T-helper 2 cell treated with Interferon-gamma antibody and Interleukin-4, amounts not matched to agents 5 μg/mL and 100 μg/mL, for 36 hours (primary cell): Measurements from ENCODE around the gene RRM1.
"Not testable (repeated sequence)": the region's sequence is repeated elsewhere in the genome, so short reads cannot be mapped to it uniquely, and the experiment has no call there.

Experiments used
- DNase-seq: peaks from one replicate; pipeline ENCODE4 v3.0.0; 2021; ENCODE audit warnings: low spot score
- H3K27ac Mint-ChIP-seq: one replicate; pipeline ENCODE4 v1.8.0; 2021; ENCODE audit warnings: mild to moderate bottlenecking, mixed read lengths
- H3K27me3 Mint-ChIP-seq: one replicate; pipeline ENCODE4 v1.8.0; 2021; ENCODE audit warnings: low read depth, mixed read lengths
- H3K36me3 Mint-ChIP-seq: one replicate; pipeline ENCODE4 v1.8.0; 2021; ENCODE audit warnings: low read depth, mixed read lengths
- H3K4me1 Mint-ChIP-seq: one replicate; pipeline ENCODE4 v1.8.0; 2021; ENCODE audit warnings: low read depth, mixed read lengths
- H3K4me3 Mint-ChIP-seq: one replicate; pipeline ENCODE4 v1.8.0; 2022; ENCODE audit warnings: mild to moderate bottlenecking, moderate library complexity, mixed read lengths
- H3K9me3 Mint-ChIP-seq: one replicate; pipeline ENCODE4 v1.8.0; 2021; ENCODE audit warnings: mixed read lengths

RRM1 gene

GRCh38 chr11:4130219-4130618 lies 35.6 kb downstream of the RRM1 start:
- peaks cover 71% of the 10 kb centered on the region for H3K36me3 Mint-ChIP-seq
- not testable (repeated sequence) for H3K4me3 Mint-ChIP-seq, H3K9me3 Mint-ChIP-seq, H3K4me1 Mint-ChIP-seq, H3K27me3 Mint-ChIP-seq, H3K27ac Mint-ChIP-seq, DNase-seq

- Mint-ChIP-seq H3K9me3 (peaks cover 9% of the 10 kb centered on the region), H3K4me1 (peaks cover 3% of the 10 kb centered on the region), H3K36me3 (peaks cover 65% of the 10 kb centered on the region), H3K27ac (no peak overlapping the region), H3K27me3 (no peaks in the 10 kb centered on the region), H3K4me3 (no peak overlapping the region)
- no peak for DNase-seq
Observed at GRCh38 chr11:4134806-4135205, 40.2 kb downstream of the RRM1 start.

- Mint-ChIP-seq H3K27ac (no peak overlapping the region), H3K9me3 (peaks cover 22% of the 10 kb centered on the region), H3K36me3 (peaks cover 76% of the 10 kb centered on the region), H3K4me3 (no peak overlapping the region), H3K27me3 (no peaks in the 10 kb centered on the region), H3K4me1 (peaks cover 3% of the 10 kb centered on the region)
- no peak for DNase-seq
Observed at GRCh38 chr11:4138497-4138896, 43.9 kb downstream of the RRM1 start.

- DNase-seq: no peak
- H3K27me3 Mint-ChIP-seq: no peaks in the 10 kb centered on the region
Observed at GRCh38 chr11:4140067-4140636, 45.6 kb downstream of the RRM1 start.

GRCh38 chr11:4146070-4146771 lies 51.6 kb downstream of the RRM1 start:
- DNase-seq: no peak
- Mint-ChIP-seq H3K27me3 (no peaks in the 10 kb centered on the region), H3K4me1 (peaks cover 9% of the 10 kb centered on the region), H3K9me3 (peaks cover under 1% of the 10 kb centered on the region), H3K36me3 (peaks cover 25% of the 10 kb centered on the region), H3K4me3 (peak overlapping the region; percentile 42), H3K27ac (peak overlapping the region; percentile 52)

More at GRCh38 chr11:4140067-4140636, 45.6 kb downstream of the RRM1 start:
- Mint-ChIP-seq H3K4me1 (no peaks in the 10 kb centered on the region), H3K27ac (no peak overlapping the region), H3K9me3 (peaks cover 22% of the 10 kb centered on the region), H3K36me3 (peaks cover 66% of the 10 kb centered on the region), H3K4me3 (no peak overlapping the region)

GRCh38 chr11:4146772-4147098 lies 52.1 kb downstream of the RRM1 start:
- no peak for DNase-seq
- Mint-ChIP-seq H3K27ac (no peak overlapping the region), H3K4me1 (peaks cover 9% of the 10 kb centered on the region), H3K36me3 (peaks cover 20% of the 10 kb centered on the region), H3K9me3 (no peaks in the 10 kb centered on the region), H3K4me3 (no peak overlapping the region), H3K27me3 (no peaks in the 10 kb centered on the region)

- Mint-ChIP-seq H3K36me3 (no peaks in the 10 kb centered on the region), H3K9me3 (no peaks in the 10 kb centered on the region), H3K27me3 (peaks cover 2% of the 10 kb centered on the region), H3K27ac (no peak overlapping the region), H3K4me1 (peaks cover 1% of the 10 kb centered on the region), H3K4me3 (no peak overlapping the region)
- no peak for DNase-seq
Observed at GRCh38 chr11:4154503-4154902, 59.9 kb downstream of the RRM1 start.

- H3K27ac Mint-ChIP-seq: no peak overlapping the region
- H3K36me3 Mint-ChIP-seq: no peaks in the 10 kb centered on the region
- H3K4me1 Mint-ChIP-seq: no peaks in the 10 kb centered on the region
- peaks cover 5% of the 10 kb centered on the region for H3K27me3 Mint-ChIP-seq
- no peak for DNase-seq
- H3K9me3 Mint-ChIP-seq: no peaks in the 10 kb centered on the region
- H3K4me3 Mint-ChIP-seq: no peak overlapping the region
Observed at GRCh38 chr11:4156571-4156970, 62.0 kb downstream of the RRM1 start.

- H3K36me3 Mint-ChIP-seq, H3K4me3 Mint-ChIP-seq, H3K4me1 Mint-ChIP-seq, H3K27me3 Mint-ChIP-seq, H3K9me3 Mint-ChIP-seq, DNase-seq, H3K27ac Mint-ChIP-seq: not testable (repeated sequence)
Observed at GRCh38 chr11:4158818-4159217, 64.2 kb downstream of the RRM1 start.

GRCh38 chr11:4161305-4161704 lies 66.7 kb downstream of the RRM1 start:
- no peaks in the 10 kb centered on the region for H3K36me3 Mint-ChIP-seq

GRCh38 chr11:4164884-4165590 lies 70.4 kb downstream of the RRM1 start:
- Mint-ChIP-seq H3K27ac (no peak overlapping the region), H3K9me3 (no peaks in the 10 kb centered on the region), H3K36me3 (no peaks in the 10 kb centered on the region), H3K4me1 (no peaks in the 10 kb centered on the region), H3K27me3 (peaks cover 4% of the 10 kb centered on the region), H3K4me3 (no peak overlapping the region)
- DNase-seq: no peak

More at GRCh38 chr11:4161305-4161704, 66.7 kb downstream of the RRM1 start:
- Mint-ChIP-seq H3K27ac (no peak overlapping the region), H3K9me3 (no peaks in the 10 kb centered on the region), H3K27me3 (peaks cover 4% of the 10 kb centered on the region), H3K4me3 (no peak overlapping the region), H3K4me1 (no peaks in the 10 kb centered on the region)
- no peak for DNase-seq

GRCh38 chr11:4167292-4167691 lies 72.7 kb downstream of the RRM1 start:
- Mint-ChIP-seq H3K4me3 (no peak overlapping the region), H3K9me3 (no peaks in the 10 kb centered on the region), H3K27ac (no peak overlapping the region), H3K4me1 (no peaks in the 10 kb centered on the region), H3K36me3 (no peaks in the 10 kb centered on the region), H3K27me3 (no peaks in the 10 kb centered on the region)
- DNase-seq: no peak

GRCh38 chr11:4167758-4168157 lies 73.2 kb downstream of the RRM1 start:
- Mint-ChIP-seq H3K27ac (no peak overlapping the region), H3K27me3 (no peaks in the 10 kb centered on the region), H3K4me3 (no peak overlapping the region), H3K36me3 (no peaks in the 10 kb centered on the region), H3K4me1 (no peaks in the 10 kb centered on the region), H3K9me3 (no peaks in the 10 kb centered on the region)
- DNase-seq: no peak

GRCh38 chr11:4175620-4176350 lies 81.2 kb downstream of the RRM1 start:
- not testable (repeated sequence) for H3K4me1 Mint-ChIP-seq

More at GRCh38 chr11:4175620-4176350, 81.2 kb downstream of the RRM1 start:
- not testable (repeated sequence) for H3K27me3 Mint-ChIP-seq, H3K4me3 Mint-ChIP-seq, H3K36me3 Mint-ChIP-seq, DNase-seq, H3K9me3 Mint-ChIP-seq, H3K27ac Mint-ChIP-seq
